HG02588 (cell line): ENCODE results near the gene TST.

Experiments
- ATAC-seq: cut with Tn5 transposase; IDR thresholded peaks from one replicate; pipeline ENCODE4 v1.9.1; 2021; ENCODE audit warnings: mild to moderate bottlenecking, moderate library complexity; ENCODE audit not compliant: unreplicated experiment

The TST gene

GRCh38 chr22:37032535-37033460 is 13.6 kb upstream of the TST start:
- no peak for ATAC-seq

DNA sequence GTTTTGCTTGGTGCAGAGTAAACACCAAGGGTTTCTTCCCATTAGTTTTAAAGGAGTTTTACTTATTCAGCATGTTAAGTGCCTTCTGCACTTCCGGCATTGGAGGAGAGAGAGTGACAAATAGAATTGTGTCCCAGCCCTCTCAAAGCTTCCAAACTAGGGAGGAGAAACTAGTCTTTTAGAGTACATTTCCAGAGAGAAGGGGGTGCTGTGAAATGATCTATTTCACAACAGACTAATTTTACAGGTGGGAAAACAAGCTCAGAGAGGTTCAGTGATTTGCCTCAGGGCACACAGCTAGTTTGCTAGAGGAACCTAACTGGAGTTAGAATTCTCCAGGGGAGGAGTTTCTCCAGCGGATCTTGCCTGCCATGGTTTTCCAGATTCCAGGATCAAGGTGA is 12.9 kb upstream of the TST start:
- no peak for ATAC-seq

DNA sequence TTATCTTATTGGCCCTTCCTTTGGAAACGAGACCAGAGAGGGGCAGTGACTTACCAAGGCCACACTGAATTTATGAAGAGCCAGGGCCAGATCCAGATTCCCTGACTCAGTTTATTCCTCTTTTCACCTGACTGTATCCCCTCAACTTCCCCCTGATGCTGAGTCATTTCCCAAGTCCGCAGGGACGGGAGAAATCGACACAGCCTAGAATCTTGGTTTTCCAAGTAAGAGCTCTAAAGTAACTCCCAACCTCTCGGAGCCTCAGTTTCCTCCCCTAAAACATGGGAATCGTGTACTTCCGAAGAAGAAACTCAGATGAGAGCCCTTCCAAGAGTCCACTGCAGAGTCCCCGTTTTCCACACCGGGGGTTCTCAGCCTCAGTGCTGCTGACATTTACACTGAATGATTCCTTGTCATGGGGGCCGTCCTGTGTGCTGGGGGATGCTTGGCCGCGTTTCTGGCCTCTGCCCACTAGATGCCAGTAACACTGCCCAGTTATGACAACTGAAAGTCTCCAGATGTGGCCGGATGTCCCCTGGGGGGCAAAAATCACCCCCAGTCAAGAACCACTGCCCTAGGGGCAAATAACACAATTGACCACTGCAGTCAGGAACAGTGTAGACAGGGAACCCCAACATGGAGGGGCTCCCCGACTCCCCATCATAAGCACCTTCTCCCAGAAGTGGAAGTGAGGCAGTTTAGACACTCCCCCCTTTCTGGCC is 11.5 kb upstream of the TST start:
- ATAC-seq = no peak

- ATAC-seq = no peak
Observed at GRCh38 chr22:37028692-37029674, 9.7 kb upstream of the TST start.

DNA sequence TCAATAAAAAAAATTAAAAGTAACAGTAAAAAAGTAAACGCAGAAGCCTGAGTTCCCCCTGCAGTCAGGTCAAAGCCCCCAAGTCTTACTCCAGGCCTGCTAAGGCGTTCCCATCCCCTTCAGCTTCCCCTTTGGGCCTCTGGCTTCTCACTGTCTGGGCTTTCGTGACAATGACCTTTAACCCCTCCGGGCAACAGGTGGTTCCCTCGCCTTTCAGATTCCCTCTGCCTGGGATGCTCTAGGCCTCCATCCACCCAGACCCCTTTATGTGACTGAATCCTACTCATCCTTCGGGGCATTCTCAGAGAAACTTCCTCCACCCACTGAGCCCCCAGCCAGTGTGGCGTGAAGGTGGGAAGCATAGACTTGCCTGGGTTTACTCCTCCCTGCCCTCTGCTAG is 8.3 kb upstream of the TST start:
- ATAC-seq = no peak

DNA sequence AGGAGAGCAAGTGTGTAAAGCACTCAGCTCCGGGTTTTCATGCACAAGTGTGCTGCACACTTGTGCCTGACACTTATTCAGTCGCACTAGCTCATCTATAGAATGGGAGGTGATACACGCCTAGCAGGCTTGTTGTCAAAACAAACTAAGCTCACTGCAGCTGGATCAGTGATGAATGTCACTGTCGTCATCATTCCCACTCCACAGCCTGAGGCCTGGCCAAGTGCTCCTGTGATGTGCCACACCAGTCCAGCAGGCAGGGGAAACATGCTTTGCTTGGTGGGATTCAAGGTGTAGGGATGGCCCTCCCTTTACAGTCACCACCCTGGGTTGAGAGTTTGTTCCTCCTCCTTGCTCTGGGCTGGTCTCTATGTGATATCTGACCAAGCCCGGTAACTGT is 7.1 kb upstream of the TST start:
- no peak for ATAC-seq

GRCh38 chr22:37025500-37026070 is 6.3 kb upstream of the TST start:
- ATAC-seq = no peak

- no peak for ATAC-seq
Observed at GRCh38 chr22:37024339-37025157, 5.3 kb upstream of the TST start.

DNA sequence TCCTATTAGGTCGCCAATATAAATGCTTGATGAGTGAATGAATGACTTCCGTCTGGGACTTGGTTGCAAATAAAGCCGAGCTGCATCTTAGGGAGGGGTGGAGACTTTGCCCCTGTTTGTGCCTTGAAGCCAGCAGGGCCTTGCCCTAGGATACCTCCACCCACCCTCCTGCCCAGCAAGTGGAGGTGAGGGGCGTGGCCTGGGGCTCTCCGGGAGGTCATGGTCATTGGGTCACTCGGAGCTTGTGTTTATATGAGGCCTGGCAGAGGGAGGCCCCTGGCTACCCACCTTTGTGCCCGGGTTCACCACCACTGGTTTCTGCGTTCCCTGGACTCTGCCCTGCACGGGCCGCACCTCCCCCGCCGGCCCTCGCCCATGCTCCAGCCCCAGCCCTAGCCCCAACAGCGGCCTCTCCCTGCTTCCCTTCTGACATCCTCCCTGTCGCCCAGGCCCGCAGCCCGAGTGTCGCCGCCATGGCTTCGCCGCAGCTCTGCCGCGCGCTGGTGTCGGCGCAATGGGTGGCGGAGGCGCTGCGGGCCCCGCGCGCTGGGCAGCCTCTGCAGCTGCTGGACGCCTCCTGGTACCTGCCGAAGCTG is 4.6 kb upstream of the TST start:
- ATAC-seq = no peak

DNA sequence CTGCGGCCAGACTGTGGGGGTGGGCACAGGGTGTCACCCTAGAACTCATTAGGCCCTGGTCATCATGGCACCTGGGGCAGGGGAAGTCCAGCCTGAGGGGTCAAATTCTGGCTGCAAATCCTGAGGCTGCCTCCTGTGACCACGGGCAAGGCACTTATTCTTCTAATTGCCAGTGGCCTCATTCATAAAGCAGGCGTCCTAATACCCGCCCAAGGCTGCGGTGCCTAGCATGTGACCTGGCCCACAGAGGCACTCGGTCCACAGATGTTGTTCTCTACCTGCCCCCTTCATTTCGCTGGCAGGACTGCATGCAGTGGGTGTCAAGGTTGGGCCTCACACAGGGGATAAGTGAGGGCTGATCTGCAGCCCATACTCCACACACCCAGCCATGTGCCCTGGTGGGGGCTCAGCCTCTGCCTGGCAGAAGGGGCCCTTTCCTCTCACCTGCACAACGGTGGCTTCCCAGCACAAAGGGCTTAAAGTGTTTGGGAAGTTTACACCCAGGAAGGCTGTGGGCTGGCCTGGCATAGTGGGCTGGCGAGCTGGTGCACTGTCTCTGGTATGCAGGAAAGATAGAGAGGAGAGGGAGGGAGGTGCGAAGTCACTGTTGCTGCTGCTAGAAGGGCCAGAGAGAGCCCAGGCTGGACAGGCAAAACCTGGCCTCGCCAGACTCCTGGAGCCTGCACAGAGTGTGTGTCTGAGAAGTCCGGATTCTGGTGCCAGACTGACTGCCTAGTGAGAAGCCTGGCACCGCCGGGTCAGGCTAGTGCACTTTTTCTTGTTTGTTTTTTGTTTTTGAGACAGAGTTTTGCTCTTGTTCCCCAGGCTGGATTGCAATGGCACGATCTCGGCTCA is 3.5 kb upstream of the TST start:
- no peak for ATAC-seq

- no peak for ATAC-seq
Observed at GRCh38 chr22:37021710-37022482, 2.6 kb upstream of the TST start.

- ATAC-seq = no peak
Observed at GRCh38 chr22:37021041-37021440, 1.8 kb upstream of the TST start.

DNA sequence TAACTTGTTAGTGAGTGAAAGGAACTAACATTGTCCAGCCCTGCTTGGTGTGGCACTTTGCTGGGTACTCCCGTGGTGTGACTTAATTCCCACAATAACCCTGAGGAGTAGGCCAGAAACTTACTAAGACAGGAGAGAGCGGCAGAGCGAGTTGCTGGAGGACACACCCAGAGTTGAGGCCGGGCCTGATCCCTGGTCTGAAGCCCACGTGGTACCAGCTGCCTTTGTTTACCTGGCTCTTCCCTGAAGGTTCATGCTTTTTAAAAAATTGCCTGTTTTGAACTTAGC is 889 bp upstream of the TST start:
- ATAC-seq = no peak

DNA sequence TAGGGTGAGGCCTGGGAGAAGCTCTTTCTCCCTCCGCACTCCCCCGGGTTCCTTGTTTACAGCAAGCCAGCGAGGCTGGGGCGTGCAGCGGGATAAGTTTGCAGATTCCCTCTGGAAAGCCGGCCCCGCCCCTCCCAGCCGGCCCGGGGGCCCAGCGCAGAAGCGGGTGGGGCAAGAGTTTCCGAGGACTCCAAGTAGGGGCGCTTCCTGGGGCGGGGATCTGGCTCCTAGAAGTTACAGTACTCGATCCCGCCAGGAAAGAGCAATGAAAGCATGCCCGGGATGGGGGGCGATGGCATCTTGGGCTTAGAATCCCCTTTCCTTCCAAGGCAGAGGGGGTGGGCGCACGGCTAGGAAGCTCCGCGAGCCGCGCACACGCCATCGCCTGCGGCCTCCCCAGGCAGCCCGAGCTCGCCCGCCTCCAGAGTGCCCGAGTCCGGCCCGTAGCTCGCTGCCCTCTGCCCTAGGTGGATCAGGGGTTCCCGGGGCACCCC is 385 bp downstream of the TST start:
- ATAC-seq = peak; percentile 19

DNA sequence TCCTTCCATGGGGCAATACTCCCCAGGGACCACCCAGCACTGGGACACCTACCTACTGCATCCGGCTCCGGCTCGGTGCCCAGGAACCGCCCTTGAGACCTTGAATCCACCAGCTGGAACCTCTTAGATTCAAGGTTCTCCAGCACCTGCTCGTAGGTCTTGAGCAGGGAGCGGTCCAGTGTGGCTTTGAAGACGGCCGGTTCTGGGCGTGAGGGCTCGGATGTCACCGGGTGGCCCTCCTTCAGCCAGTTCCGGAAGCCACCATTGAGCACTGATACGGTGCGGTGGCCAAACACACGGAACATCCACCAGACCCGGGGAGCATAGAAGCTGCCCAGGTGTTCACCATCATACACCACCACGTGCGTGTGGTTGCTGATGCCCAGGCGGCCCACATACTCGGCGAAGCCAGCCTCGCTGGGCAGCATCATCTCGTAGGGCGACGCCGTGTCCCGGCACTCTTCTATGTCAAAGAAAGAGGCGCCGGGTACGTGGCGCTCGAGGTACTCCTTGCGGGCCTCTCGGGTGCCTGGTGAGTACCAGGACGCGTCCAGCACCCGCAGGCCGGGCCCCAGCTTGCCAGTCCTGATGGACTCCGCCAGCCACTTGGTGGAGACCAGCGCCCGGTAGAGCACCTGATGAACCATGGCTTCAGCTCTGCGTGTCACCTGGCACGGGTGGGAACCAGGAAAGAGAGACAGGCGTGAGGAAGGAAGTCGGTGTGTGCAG is 997 bp downstream of the TST start:
- ATAC-seq = no peak

- ATAC-seq = no peak
Observed at GRCh38 chr22:37017356-37017755, 1.9 kb downstream of the TST start.
